HG03521 (cell line): Measurements from ENCODE around the gene ACOX3.
"Not testable (repeated sequence)": the region's sequence is repeated elsewhere in the genome, so short reads cannot be mapped to it uniquely, and the experiment has no call there.

Source experiments
- ATAC-seq: cut with Tn5 transposase; IDR thresholded peaks from one replicate; pipeline ENCODE4 v1.9.1; 2021; ENCODE audit warnings: mild to moderate bottlenecking, moderate library complexity; ENCODE audit not compliant: unreplicated experiment

Gene ACOX3

DNA sequence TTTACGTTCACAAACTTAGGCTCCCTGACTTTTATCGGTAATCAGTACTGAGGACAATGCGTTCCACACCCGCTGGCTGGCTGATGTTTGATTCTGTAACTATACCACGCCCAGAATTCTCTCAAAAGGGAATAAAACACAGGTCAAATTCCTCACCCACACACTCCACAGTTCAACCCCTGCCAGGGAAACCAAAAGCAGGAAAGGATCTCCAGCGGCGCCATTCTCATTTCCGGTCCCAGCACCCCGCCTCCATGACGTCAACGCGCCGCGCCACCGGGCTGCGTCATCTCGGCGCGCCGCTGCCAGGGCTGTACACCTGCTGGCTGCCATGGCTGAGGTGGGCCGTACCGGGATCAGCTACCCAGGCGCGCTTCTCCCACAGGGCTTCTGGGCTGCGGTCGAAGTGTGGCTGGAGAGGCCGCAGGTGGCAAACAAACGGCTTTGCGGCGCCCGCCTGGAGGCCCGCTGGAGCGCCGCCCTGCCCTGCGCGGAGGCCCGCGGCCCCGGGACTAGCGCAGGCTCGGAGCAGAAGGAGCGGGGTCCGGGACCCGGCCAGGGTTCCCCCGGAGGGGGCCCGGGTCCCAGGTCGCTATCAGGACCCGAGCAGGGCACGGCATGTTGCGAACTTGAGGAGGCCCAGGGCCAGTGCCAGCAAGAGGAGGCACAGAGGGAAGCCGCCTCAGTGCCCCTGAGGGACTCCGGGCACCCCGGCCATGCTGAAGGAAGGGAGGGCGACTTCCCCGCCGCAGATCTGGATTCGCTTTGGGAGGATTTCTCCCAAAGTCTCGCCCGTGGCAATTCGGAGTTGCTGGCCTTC is at the start of gene ACOX3, which contains the start of gene TRMT44:
ACOX3 (minus strand) TSS at position 232 of the 820 bp plus-strand sequence. CDS start 24,202 bp downstream, outside the sequence.
TRMT44 (plus strand) TSS at position 286 of the 820 bp plus-strand sequence; CDS start at position 332, 46 bp downstream.
- peak; percentile 80 for ATAC-seq

GRCh38 chr4:8488791-8489369 is 48.4 kb upstream of the ACOX3 start:
- ATAC-seq: no peak

DNA sequence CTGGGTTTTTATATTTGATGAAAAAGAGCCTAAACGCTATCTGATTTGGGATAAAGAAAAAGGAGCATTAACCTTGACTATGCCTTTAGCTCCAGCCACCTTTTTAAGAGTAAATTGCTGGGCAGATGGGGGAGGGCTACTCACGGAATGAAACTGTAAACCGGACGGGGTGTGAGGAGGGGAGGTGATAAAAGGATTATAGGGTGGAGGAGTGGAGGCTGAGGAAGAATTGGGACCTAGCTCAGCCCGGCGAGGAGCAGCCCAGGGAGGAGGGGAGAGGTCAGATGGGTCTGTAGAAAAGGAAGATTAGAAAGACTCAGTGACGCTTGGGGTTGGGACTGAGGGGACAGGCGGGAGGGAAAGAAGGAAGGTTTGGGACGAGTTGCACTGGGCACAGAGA is 46.1 kb upstream of the ACOX3 start:
- ATAC-seq: not testable (repeated sequence)

DNA sequence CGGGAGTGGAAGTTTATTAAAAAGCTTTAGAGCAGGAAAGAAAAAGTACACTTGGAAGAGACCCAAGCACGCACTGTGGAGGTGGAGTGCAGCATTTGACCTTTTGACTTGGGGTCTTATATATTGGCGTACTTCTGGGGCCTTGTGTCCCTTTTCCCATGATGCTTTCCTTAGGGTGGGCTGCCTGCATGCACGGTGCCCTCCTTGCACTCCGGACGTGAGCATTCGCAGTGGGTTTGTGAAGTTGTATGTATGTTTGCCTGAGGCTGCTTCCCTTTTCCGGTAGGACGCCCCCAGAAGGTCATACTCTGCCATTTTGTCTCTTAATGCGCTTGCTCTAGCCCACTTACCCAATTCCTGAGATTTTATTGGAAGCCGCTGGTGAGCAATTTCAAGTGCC is 39.7 kb upstream of the ACOX3 start:
- no peak for ATAC-seq

DNA sequence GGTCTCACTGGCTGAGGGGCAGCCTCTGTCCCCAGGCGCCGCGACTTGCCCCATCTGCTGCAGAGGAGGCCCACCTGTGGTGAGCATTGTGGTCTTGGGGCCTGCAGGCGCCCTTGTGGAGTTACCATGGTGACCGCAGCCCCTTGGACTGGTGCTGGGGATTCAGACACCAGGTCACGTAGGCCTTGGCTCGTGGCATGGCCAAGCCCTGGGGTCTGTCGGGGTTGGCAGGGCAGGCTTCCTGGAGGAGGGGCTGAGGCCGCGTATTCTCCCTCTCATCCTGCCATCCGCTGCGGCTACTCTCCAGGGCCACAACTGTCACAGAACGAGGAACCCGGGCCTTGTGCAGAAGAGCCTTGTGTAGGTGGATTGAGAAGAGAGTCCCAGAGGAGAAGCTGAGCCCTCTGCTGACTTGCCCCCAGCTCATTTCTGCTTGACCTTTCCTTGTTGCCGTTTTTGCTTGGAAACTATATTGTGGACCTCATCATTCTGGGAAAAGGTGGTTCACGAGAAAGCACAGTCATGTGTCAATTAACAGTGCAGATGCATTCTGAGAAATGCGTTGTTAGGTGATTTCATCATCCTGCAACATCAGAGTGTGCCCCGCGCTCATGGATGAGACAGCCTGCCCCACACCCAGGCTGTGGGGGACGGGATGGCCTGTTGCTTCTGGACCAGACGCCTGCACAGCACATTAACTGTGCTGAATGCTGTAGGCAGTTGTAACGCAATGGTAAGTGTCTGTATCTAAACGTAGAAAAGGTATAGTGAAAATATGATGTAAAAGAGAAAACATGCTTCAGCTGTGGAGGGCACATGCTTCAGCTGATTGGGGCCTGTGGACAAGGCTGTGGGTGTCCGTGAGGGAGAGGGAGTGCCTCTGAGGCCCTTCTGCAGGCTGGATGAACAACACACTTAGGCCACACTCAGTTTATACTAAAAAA is 38.5 kb upstream of the ACOX3 start:
- ATAC-seq: no peak

GRCh38 chr4:8478371-8478770 is 37.8 kb upstream of the ACOX3 start:
- ATAC-seq: no peak

- no peak for ATAC-seq
These were observed 37.2 kb upstream of the ACOX3 start for GRCh38 chr4:8477676-8478075.

- no peak for ATAC-seq
These were observed 36.6 kb upstream of the ACOX3 start for GRCh38 chr4:8477095-8477635.

DNA sequence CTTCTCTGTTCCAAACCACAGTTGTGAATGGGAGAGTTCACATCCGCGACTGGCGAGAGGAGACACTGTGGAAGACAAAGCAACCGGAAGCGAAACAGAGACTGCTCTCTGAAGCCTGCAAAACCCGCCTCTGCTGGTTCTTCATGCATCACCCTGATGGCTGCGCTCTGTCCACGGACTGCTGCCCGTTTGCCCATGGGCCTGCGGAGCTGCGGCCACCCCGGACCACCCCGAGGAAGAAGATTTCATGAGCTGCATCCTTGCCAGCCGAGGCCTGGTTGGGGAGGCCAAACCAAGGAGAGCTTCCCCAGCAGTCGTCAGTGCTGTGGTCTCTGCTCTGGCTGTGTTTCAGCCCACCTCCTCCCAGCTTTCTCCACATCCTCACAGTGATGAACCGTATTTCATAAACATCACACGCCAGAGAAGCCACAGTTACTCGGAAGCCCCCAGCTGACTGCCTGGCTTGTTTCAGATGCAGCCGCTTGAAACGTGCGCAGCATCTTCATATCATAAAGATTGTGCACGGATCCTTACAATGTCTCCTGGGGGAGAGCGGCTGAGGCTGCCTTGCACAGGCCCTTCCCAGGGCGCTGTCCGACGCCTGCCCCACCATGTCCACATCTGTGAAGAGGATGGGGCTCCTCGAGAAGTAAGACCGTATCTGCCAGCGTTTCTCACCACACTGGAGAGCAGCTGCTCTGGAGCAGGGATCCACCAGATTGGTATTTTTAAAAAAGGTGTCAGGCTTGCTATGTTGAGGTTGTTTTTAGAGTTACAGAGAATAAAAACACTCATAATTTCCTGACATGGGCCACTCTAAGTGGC is 35.4 kb upstream of the ACOX3 start:
- no peak for ATAC-seq

DNA sequence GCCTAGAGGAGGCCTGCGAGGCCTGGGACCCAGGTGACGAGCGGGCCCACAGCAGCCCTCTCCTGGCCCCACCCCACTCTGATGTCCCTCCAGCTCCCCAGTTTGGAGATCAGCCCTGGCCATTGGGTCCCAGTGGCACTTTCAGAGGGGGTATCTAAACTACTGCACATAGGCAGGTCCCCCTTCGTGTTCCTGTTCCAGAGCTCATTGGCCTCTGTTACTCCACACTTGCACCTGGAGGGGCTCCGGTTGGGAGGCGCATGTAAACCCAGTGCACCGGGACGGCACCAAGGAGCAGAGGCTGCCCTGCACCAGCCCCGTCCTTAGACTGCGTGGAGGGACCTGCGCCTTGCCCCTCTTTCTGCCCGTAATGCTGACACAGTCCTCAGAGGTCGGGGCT is 34.3 kb upstream of the ACOX3 start:
- no peak for ATAC-seq

DNA sequence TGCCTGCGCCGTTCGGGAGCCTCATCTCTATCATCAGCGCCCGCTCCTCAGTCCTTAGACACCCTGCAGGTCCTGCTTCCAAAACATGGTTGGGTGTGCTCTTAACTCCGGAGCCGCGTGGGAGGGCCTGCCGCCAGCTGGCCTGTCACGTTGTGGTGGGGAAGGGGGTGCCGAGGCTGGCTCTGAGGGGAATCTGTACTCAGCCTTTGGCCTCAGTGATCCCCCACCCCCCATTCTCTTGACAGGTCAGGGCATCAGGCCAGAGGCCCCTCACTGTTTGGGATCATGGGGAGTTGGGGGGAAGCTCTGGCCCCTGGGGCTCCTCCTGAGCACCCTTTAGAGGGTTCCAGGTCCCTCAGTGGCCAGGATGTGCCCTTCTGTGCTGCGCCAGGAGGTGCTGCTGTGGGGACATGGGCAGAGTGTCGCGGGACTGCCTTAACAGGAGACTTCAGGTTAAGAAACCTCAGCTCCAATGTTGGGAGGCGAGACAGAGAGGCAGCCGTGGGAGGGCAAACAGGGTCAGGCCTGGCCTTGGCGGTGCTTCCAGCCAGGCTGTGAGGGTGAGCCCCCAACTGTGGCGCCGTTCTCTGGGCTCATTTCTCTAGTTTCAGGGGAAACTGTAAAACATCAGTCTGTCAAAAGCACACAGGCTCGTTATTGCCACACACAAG is 33.5 kb upstream of the ACOX3 start:
- no peak for ATAC-seq

DNA sequence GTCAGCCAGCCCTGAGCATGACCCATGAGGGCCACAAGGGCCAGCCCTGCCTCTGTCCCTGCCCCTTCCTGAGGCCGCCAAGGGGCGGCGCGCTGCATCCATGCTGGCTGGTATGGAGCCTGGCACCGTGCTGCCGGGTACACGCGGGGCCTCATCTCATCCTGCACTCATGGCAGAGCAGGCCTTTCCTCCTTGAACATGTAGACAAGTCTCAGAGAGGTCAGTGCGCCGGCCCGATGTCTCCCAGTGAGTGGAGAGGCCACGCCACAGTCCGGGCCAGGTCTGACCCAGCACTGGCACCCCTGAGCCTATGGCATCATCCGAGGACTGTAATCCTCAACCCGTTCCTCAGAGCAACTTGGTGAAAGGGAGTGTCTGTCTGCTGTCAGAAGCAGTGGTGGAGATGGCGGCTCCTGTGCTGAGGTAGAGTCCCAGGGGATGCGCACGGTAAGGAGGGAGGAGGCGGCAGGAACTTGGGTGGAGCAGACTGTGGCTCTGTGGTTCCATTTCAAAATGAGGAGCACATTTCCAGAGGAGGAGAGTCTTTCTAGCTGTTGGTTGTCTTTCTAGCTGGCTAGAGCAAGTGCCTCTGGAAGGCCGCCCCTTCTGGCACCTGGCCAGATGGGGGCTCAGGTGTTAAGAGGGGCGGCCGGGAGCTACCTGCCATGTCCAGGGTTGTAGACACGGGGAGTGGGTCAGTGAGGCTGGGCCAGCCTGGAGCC is 32.8 kb upstream of the ACOX3 start:
- no peak for ATAC-seq

DNA sequence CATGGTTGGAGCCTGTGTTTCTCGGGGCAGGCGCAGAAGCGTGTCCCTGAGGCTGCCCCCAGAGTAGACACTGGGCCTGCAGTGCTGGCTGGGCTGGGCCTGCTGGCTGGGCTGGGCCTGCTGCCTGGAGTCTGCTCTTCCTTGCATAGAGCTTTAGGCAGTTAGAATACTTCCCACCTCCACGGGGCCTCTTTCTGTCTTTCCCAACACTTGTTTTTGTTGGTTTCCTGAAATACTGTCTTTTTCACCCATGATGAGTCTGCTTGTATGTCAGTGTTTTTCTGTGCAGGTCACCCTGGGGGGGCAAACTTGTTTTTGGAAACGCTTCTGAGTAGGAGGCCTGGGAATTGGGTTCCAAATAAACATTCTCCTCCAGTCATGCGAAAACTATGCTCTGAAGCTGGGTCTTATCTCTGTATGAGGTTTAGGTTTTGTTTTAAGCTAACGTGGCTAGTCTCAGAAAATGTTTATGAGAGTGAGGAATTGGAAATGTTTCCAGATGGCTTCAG is 32.2 kb upstream of the ACOX3 start:
- ATAC-seq: no peak

DNA sequence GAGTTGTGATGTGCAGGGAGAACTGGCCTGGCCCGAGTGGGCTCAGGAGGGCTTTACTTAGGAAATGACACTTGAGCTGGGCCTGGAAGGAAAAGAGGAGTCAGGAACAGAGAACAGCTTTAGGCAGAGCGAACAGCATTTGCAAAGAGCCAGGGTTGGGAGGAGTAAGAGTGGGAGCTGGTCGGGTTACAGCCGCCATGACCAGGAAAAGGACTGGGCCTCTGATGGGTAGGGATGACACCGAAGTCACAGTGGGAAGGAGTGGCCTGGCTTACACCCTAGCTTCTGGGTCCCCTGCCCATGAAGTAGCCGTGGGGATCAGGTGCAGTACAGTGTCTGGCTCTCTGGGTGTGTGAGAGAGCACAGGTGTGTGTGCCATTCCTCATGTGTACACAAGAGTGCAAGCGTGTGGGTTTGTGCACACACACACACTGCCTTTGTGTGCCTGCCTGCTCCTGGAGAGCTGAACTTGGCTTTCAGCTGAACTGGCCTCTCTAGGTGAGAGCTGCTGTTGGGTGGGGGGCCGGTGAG is 31.7 kb upstream of the ACOX3 start:
- no peak for ATAC-seq

DNA sequence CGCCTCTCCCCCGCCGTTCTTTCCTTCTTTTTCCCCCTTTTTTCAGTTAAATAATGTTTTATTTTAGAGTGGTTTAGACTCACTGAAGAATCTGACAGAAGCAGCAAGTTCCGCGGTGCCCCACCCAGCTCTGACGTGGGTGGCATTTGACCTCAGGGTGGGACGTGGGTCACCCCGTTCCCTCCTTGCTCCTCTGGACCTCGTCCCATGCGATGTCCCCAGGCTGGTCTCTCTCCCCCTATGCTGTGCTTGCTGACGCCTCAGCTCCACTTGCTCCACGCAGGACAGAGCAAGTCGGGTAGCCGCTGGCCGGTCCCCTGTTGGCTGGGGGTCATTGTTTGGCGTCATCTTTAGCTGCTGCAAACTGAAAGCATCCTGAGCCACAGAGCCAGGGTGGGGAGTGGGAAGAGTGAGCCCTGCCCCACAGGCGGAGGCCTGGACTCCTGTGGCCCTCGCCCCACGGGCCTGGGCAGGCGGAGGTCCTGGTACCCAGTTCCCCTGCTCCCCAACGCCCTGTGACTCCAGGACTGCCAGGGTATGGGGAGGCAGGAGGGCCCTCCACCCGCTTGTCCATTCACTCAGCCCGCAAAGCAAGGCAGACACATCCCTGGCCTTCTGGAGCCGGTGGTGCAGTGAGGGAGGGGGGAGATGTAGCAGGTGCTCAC is 30.8 kb upstream of the ACOX3 start:
- no peak for ATAC-seq

DNA sequence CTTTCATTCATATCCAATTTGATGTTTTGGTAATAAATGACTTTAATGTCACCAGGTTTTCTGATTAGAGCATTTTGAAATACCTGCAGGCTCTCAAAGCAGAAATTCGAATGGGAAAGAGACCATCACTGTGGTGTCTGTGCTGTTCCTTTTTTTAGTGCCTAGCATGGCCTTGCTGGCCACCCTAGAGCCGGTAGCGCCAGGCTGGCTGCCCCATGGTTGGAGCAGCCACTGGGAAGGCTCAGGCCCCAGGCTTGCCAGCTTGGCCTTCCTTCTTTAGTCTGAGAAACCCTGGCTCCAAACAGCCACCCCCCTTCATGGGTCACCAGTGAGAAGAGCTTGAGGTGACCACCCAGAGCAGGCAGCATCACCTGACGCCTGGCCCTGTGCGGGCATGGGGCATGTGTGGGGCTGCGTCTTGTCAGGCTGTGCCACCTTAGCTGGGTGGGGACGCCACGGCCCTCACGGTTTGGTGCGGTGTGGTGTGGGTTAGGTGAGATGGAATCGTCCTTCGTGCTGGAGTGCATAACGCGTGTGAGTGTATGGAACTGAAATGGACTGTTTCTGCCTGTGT is 30.0 kb upstream of the ACOX3 start:
- no peak for ATAC-seq

GRCh38 chr4:8469550-8469949 is 29.0 kb upstream of the ACOX3 start:
- ATAC-seq: no peak
